NOMO-1 (cell line): Measurements from ENCODE around the gene PTPRH.
"Not testable (repeated sequence)": the region's sequence is repeated elsewhere in the genome, so short reads cannot be mapped to it uniquely, and the experiment has no call there.

ENCODE experiments used
- DNase-seq, 2 experiments: peaks; one replicate each; lab custom pipeline; 2025; ENCODE audit not compliant: unreplicated experiment in 2 of 2; lab: John Stamatoyannopoulos, UW

PTPRH gene

GRCh38 chr19:55226273-55226672, 17.0 kb upstream of the PTPRH start:
- DNase-seq: no peak

GRCh38 chr19:55225415-55225958, 16.2 kb upstream of the PTPRH start:
- DNase-seq: no peak

GRCh38 chr19:55224679-55225414, 15.5 kb upstream of the PTPRH start:
- not testable (repeated sequence) for DNase-seq

GRCh38 chr19:55224038-55224665, 14.9 kb upstream of the PTPRH start:
- no peak for DNase-seq

- no peak for DNase-seq
Measured at GRCh38 chr19:55223291-55224037, 14.2 kb upstream of the PTPRH start.

- no peak for DNase-seq
Measured at GRCh38 chr19:55220525-55220924, 11.2 kb upstream of the PTPRH start.

GRCh38 chr19:55216461-55217198, 7.3 kb upstream of the PTPRH start:
- DNase-seq: peak; percentile 95 to 97

GRCh38 chr19:55213547-55213946, 4.2 kb upstream of the PTPRH start:
- no peak for DNase-seq

GRCh38 chr19:55212447-55212846, 3.1 kb upstream of the PTPRH start:
- DNase-seq: peak; percentile 73 to 82

- DNase-seq: no peak
Measured at GRCh38 chr19:55209693-55210472, 582 bp upstream of the PTPRH start.

- DNase-seq: peak; percentile 77
Measured at GRCh38 chr19:55206664-55207500, 2.4 kb downstream of the PTPRH start.

- DNase-seq: not testable (repeated sequence)
Measured at GRCh38 chr19:55202199-55202598, 7.1 kb downstream of the PTPRH start.

GRCh38 chr19:55199620-55200204, 9.6 kb downstream of the PTPRH start:
- DNase-seq: no peak

GRCh38 chr19:55198651-55199050, 10.7 kb downstream of the PTPRH start:
- no peak for DNase-seq

GRCh38 chr19:55197528-55197927, 11.8 kb downstream of the PTPRH start:
- no peak for DNase-seq

- no peak for DNase-seq
Measured at GRCh38 chr19:55196803-55197202, 12.5 kb downstream of the PTPRH start.

GRCh38 chr19:55193481-55193880, 15.8 kb downstream of the PTPRH start:
- DNase-seq: peak in 1 of 2 experiments; percentile 12

GRCh38 chr19:55189403-55189835, 19.9 kb downstream of the PTPRH start:
- DNase-seq: no peak

GRCh38 chr19:55188625-55189024, 20.7 kb downstream of the PTPRH start:
- no peak for DNase-seq
